ENCODE results near the gene CDC6.
"Not testable (repeated sequence)": the region's sequence is repeated elsewhere in the genome, so short reads cannot be mapped to it uniquely, and the experiment has no call there.

The CDC6 gene

DNA sequence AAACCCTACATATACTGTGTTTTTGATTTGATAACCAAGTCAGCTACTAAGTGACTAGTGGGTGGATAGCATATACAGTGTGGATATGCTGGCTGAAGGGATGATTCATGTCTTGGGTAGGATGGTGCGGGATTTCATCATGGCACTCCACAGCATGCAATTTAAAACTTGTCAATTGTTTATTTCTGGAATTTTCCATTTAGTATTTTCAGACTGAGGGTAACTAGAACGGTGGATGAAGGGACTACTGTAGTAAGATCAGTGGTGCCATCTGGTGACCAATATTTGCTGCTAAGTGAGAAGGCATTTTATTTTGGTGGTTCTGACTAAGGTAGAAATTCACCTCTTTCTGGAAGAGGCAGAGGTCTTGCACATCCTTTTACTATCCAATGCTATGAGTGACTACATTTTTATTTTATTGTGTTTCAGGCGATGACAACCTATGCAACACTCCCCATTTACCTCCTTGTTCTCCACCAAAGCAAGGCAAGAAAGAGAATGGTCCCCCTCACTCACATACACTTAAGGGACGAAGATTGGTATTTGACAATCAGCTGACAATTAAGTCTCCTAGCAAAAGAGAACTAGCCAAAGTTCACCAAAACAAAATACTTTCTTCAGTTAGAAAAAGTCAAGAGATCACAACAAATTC lies 3.1 kb downstream of the CDC6 start:
- peak; percentile 64 for DNase-seq

DNA sequence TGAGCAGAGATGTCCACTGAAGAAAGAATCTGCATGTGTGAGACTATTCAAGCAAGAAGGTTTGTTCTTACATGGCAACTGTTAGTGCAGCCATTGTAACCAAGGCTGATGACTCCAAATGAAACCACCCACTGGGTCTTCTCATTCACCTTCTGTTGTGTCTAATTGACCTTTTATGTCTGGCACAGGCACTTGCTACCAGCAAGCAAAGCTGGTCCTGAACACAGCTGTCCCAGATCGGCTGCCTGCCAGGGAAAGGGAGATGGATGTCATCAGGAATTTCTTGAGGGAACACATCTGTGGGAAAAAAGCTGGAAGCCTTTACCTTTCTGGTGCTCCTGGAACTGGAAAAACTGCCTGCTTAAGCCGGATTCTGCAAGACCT lies 3.6 kb downstream of the CDC6 start:
- DNase-seq, result no peak

DNA sequence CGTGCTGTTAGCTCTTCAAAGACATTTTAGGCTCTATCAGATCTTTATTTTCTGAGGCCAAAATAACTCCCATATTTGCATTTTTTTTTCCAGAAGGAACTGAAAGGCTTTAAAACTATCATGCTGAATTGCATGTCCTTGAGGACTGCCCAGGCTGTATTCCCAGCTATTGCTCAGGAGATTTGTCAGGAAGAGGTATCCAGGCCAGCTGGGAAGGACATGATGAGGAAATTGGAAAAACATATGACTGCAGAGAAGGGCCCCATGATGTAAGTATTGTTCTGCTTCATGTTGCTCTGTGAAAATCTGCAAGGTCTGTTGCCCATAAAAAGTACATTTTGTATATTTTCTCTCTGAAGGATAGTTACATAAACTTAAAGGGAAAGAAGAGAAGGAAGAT lies 5.7 kb downstream of the CDC6 start:
- DNase-seq, result no peak

DNA sequence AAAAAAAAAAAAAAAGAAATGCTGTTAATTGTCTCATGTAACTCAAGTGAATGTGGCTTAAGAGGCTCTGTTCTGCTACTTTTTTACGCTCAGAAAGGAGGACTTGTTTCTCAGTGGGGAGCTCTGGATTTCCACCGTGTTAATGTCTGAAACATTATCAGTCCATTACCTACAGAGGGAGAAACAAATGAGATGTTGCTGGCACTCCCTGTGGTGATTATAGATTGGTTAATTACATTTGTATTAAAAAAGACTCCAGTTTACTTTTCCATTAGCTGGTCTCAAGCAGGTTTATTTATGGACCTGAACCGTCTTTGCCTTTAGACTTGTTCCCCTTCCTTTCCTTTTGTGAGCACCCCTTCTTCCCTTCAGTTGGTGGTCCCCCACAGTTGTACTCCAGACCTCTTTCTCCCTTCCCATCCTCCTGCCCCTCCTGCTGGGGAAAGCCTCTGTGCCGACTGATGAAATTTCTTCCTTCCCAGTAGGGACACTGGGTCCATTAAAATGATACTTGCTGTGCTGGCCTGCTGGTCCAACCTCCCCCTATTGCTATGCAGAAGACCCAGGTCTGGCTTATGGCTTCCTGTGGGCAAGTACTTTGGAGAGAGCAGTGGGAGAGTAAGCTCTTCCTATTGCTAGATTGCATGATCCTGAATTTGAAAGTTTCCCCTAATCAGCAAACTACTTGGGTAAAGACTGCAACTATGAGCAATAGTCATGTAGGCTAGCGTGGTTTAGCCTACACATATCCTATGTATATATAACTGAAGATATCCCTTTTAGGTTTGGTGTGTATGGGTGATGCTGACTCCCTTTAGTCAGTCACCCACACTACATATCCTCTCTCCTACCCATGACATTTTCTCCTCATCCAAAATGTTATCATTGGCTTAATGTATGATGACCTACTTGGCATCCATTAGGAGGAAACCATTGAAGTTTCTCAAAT lies 8.1 kb downstream of the CDC6 start:
- DNase-seq, result no peak

DNA sequence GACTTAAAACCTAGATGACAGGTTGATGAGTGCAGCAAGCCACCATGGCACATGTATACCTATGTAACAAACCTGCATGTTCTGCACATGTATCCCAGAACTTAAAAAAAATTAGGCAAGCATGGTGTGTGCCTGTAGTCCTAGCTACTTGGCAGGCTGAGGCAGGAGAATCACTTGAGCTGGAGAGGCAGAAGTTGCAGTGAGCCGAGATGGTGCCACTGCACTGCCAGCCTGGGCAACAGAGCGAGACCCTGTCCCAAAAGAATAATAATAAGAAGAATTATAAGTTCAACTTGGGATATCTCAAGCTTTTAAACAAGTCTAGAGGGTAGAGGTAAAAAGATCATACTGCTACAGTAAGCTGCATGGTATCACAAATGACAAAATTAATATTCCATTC lies 9.8 kb downstream of the CDC6 start:
- DNase-seq, result no peak

DNA sequence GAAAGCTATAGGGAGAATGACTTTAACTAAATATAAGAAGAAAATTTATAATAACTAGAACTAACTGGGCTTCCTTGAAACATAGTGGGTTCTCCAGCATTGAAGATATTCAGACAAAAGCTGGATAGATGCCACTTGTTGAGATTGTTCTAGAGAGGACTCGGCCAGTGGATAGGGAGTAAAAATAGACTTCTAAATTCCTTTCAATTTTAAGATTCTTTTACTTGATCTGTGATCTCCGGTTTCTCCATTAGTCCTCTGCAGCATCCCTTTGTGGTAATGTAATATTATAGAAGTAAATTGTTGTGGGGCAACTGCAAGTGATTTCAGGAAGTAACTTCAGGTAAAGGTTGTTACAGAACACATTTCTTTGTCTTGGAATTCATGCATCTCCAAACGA lies 11.0 kb downstream of the CDC6 start:
- DNase-seq, result no peak

DNA sequence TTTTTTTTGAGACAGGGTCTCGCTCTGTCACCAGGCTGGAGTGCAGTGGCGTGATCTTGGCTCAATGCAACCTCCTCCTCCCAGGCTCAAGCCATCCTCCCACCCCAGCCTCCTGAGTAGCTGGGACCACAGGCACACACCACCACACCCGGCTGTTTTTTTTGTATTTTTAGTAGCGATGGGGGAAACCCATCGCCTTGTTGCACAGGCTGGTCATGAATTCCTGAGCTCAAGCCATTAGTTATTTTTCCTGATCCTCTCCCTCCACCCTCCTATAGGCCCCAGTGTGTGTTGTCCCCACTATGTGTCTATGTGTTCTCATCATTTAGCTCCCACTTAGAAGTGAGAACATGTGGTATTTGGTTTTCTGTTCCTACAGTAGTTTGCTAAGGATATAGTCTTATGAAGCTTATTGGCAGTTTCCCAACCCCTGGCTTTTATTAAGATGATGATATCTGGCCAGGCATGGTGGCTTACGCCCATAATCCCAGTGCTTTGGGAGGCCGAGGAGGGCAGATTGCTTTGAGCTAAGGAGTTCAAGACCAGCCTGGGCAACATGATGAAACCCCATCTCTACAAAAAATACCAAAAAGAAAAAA lies 11.6 kb downstream of the CDC6 start:
- not testable (repeated sequence) for DNase-seq

DNA sequence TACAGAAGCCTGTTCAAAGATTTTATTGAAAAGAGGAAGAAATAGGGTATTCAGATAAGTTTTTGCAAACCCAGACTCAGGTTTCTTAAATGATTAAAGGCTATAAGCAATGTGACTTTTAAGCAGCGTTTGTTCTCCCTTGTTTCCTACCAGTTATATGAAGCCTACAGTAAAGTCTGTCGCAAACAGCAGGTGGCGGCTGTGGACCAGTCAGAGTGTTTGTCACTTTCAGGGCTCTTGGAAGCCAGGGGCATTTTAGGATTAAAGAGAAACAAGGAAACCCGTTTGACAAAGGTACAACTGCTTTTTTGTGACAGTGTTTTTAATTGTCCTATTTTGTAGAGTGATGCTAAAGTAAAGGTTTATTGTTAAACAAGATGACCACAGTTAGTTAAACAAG lies 13.6 kb downstream of the CDC6 start:
- no peak for DNase-seq

DNA sequence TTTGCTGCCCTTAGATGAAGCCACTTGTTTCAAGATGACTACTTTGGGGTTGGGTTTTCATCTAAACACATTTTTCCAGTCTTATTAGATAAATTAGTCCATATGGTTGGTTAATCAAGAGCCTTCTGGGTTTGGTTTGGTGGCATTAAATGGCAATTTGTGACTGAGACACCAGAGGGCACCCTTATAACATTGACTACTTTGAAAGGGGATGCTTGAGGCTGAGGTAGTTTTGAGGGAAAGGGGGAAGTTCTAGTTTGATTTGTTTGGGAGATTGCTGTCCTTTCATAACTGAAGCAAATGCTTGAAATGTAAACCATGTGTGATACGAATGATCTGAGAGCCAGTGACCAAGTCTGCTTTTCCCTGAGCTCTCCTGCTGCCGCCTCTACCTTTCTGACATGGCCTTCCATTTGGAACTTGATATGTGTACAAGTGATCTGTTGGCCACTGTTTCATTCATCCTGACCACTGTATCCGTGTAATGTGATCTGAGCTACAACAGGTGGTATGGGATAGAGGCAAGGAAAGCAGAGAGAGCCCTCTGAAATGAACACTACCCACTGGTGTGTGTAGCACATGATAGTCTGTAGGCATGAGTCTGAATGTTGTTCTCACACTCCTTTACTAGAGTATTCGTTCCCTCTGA lies 15.5 kb downstream of the CDC6 start:
- peak; percentile 79 for DNase-seq

DNA sequence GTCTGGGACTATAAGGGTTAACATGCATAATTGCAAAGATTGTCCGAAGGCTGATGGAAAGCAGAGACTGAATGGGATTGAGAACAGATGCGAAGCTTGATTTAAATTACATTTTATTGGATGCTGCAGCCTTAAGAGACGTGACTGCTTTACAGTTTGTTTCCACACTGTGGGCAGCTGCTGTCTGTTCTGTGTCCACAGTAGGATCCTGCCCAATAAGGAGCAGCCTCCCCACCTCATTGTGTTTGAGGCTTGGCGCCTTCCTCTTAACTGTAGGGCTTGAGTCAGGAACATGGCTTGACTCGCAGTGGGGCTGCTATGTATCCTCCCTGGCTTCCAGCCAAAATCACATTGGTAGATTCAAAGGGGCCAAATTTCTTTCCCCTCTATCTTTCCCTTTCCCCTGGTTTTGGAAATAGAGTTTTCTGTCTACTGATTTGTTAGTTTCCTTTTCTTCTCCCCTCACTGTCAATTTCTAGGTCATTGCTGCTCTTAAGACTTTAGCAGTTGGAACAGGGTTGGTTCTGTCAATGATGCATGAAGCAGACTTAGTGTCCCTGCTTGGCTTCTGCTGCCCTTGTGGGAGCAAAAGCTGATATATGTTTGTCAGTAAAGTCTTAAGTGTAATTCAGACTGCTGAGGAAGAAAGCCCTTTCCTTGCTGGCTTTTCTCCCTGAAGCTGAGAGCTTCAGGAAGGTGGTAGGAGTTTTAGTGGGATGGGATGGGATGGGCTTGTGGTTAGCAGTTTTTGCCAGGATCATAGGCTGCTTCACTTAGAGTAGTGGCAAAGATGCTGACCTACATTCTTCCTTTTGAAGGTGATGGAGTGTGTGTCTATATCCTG lies 16.3 kb downstream of the CDC6 start:
- no peak for DNase-seq

DNA sequence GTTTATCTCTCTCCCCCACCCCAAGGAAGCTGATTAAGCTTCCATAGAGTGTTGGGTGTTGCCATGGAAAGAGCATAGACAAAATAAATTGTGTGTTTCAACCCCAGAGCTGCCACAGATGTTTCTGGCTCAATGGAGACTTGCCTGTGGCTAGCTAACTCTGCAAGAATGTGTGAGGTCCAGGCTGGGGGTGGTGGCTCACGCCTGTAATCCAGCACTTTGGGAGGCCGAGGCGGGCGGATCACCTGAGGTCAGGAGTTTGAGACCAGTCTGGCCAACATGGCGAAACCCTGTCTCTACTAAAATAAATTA lies 16.8 kb downstream of the CDC6 start:
- DNase-seq, result not testable (repeated sequence)

DNA sequence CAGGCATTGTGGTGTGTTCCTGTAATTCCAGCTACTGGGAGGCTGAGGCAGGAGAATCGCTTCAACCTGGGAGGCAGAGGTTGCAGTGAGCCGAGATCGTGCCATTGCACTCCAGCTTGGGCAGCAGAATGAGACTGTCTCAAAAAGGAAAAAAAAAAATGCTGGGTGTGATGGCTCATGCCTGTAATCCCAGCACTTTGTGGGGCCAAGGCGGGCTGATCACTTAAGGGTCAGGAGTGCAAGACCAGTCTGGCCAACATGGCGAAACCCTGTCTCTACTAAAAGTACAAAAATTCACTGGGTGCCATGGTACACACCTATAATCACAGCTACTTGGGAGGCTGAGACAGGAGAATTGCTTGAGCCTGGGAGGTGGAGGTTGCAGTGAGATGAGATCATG lies 17.2 kb downstream of the CDC6 start:
- DNase-seq, result not testable (repeated sequence)

DNA sequence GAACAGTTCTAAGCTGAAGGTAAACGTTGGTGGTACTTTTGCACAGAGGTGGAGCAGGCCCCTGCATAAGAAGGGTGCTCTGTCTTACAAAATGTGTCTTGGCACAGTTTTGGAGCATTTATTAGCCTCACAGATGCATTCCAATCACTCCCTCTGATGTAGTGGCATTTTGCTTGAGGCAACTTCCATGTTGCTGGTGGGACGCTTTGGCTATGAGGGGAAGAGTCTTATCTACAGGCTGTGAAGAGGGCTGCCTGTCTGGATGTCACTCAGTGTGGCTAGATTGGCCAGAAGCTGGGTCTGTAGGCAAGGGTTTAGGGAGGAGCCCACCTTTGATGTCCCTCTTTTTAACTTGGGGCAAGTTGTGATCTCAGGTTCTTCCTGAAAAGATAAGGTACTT lies 18.7 kb downstream of the CDC6 start:
- DNase-seq, result no peak

DNA sequence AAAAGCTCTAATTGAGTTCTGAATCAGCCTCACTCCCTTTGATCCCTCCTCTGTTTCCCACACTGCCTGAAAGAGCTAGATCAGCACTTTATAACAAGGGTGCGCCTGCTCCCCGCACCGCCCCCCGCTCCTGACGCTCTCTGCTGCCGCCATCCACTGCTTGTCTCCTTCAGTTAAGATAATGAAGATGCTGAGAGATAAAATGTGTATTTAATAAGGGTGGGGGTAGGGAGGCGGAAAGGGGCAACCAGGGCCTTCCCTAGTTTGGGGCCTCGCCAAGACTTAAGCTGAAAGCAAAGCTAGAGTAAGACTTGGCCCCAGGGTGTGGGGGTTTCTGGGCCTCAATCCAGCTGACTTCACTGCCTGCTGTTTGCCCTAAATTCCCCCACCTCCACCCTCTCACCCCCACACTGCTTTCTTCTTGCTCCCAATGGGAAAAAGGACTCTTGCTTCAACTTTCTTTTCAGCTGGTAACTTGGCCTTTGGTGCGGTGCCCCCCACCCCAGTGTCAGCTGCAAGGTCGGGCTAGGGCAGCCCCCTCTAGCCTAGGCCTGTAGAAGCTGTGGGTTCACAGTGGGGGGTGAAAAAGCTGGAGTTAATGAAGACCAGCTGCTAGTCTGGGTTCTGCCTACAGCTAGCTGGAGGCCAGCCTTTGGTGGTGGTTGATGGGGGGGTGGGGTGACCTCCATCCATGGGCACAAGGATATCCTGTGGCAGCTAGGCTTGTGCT lies 19.5 kb downstream of the CDC6 start:
- peak; percentile 40 for DNase-seq

DNA sequence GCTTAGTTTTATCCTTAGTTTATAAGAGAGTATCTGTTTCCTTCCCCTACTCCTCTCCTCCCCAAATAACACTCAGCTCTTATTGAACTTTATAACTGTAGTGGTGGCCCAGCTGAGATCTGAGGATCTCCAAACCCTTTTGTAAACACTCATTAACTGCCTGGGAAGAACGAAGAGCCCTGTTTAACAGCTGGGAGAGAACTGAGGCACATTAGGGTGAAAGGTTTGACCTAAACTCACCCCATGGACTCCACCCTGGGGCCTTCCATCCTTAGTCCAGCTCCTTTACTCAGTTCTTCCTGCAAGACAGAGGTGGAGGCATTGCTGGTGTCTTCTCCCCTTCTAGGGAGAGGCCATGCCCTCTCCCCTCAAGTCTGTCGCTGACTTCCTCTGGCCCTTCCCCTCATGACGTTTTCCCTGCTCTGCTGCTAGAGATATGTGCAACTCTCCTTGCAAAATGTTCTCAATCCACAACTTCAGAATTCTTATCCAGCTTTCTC lies 20.1 kb downstream of the CDC6 start:
- no peak for DNase-seq

DNA sequence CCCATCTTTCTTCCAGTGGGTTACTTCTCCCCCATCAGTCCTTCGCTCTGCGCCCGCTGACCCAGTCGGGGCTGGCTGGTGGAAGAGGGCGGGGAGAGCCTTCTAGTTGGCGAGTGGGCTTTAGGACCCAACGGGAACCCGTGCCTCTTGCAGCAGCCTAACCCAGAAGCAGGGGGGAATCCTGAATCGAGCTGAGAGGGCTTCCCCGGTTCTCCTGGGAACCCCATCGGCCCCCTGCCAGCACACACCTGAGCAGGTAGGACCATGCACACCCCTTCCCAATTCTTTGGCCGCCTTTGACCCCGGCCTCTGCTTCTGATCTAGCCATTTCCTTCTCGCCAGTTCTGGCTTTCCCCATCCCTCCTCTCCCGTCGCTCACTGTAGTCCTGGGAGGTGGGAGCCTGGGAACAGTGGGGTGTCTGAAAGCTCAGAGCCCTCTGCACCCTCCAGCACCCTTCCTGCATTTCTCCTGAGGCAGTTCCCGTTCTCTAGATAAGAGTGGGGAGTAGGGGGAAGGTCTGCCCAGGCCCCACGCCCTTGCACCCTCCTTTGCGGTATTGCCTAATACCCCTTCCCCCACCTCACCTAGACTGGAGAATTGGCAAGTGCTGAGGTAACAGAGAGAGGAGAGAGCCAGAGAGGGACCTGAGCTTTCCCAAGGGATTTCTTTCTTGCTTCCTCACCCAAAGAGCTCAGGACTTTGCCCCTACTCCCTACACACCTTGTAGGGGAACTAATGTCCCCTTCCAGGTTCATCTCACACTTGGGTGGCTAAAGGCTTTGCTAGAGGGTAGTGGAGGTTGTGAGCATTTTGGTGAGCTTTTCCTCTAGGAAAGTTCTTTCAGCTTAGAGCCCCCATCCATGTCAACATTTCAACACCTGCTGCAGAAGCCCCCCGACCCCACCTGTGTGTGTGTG lies 21.6 kb downstream of the CDC6 start, which contains the start of gene RARA:
Gene RARA, plus strand, starts transcription at position 150 of the 918 bp plus-strand sequence. CDS start 22,039 bp downstream, outside the sequence.
- peak; percentile 33 for DNase-seq

DNA sequence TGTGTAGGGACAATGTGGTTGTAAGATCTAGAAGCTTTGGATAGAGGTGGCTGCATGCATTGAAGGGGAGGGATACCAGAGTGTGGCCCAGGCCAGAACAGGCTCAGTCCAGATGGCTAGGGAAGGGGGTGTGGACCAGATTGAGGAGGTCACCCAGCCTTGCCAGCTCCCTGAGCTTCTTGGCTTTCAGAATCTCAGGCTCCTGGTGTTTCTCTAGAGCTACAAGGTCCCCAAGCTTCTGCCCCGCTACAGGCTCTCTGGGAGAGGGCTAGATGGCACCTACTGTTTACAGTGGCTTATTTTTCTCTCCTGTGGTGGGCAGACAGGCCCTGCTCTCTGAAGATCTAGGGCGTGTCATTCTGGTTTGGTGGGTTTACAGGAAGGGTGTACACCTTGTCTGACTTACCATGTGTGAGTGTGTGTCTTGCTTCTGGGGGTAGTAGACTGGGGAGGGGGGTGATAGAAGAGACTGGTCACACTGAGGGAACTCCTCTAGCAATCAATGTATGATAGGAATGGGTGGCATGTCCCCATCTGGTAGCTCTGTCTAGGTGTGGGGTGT lies 22.4 kb downstream of the CDC6 start:
- DNase-seq, result peak; percentile 32

DNA sequence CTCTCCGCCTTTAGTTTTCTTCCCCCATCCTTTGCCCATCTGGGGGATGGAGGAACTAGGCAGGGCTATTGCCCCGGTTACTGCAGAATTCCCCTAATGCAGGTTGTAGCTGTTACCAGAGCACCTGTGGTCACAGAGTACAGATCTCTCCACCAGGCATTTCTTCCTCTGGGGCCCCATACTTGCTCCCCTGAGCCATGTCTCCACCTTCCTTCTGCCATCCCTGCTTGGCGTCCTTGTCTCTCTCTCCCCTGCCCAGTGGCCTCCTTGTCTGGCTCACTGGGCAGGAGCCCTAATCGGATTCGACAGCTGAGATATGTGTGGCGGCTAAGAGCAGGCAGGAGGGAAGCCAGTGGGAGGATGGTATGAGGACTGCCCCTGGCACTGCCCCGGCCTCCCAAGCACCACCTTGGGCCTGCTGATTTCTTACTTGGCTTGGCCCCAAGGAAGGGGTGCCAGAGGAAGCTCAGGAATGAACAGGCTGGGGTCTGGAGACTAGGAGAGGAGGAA lies 23.3 kb downstream of the CDC6 start:
- no peak for DNase-seq

DNA sequence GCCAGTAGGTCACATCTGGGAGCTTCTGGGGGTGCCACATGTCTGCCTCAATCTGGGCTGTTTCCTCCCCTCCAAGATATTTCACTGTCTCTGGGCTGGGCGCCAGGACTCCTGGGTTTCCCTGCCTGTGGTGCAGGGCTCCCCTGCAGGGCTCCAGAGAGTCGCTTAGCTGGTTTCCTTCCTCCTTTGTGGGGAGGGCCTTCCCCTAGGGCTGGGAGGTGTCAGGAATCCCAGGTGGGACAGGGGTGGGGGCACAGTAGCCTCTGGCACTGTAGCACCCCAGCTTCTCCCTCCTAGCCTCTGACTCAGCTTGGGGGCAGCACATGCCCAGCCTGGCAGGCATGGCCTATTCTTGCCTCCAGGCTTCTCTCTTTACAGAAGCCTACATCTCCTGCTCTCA lies 23.9 kb downstream of the CDC6 start:
- no peak for DNase-seq
